Pancreas (tissue), 10 donors: ENCODE data around the gene NACC2. TPM values are rescaled to one million over a fixed set of nuclear protein-coding genes. Genes with fewer than 3 reads are reported as not detected.
A peak's percentile ranks its signal among the peaks of the same experiment; 100 is the strongest.

Experiments
- ATAC-seq, 4 donors: fragments of 200-7000 bp; cut with Tn5 transposase; one replicate each; pipeline versions ENCODE4 v1.8.0 to v1.9.1; 2020; ENCODE audit warnings: mild to moderate bottlenecking in 4 of 4, moderate library complexity in 4 of 4
- DNase-seq, 6 donors: peaks; one replicate each; pipeline ENCODE4 v3.0.0-alpha.2; 2020
- FAIRE-seq: peaks from 2 replicates; lab custom pipeline; 2012; peaks lifted over from hg19 to GRCh38; lab: Jason Lieb, UNC
- H3K27ac ChIP-seq, 4 donors: fragments of 200-600 bp; sonication (generic); 1 replicate in 3 of 4; 2 replicates in 1 of 4; pipeline versions ENCODE4 v1.5.0 to v1.8.0; 2020
- H3K27me3 ChIP-seq, 4 donors: fragments of 200-600 bp; one replicate each; pipeline ENCODE4 v1.8.0; 2021
- H3K36me3 ChIP-seq, 3 donors: fragments of 200-600 bp; sonication (generic) in 1 of 3; one replicate each; pipeline versions ENCODE4 v1.5.0 to v1.8.0; 2020 to 2021
- H3K4me1 ChIP-seq, 3 donors: fragments of 200-600 bp; one replicate each; pipeline ENCODE4 v1.8.0; 2021
- H3K4me3 ChIP-seq, 4 donors: fragments of 200-600 bp; sonication (generic) in 2 of 4; one replicate each; pipeline versions ENCODE4 v1.5.0 to v1.8.0; 2020 to 2021
- H3K9me3 ChIP-seq, 4 donors: fragments of 200-600 bp; one replicate each; pipeline ENCODE4 v1.8.0; 2021
- CTCF ChIP-seq, 4 donors: fragments of 200-600 bp; sonication (generic) in 3 of 4; IDR thresholded peaks; one replicate each; pipeline versions ENCODE4 v1.5.0 to v1.8.0; 2021; ENCODE audit warnings: antibody characterized with exemption in 4 of 4
- WGBS, 2 donors: extraction: QIAGEN DNeasy Blood & Tissue Kit; methylation state at CpG; one replicate each; pipeline ENCODE4 v1.1.7; 2013; 5-methylcytosine and 5-hydroxymethylcytosine counted together
- intact Hi-C, 3 donors: fragments of 100-400 bp; cut with DNase I; formaldehyde crosslinking; loops; one replicate each; pipeline versions ENCODE4 v1.11.1 to v1.14.2; 2022
- polyA plus RNA-seq, 2 donors: library from polyadenylated mRNA; stranded (reverse); fragments of 200-250 nt; gene quantifications; one replicate each; pipeline ENCODE4 v1.2.3, GENCODE V29; 2013
- total RNA-seq, 6 donors: library from RNA; stranded (reverse); fragmentation: NEBNext Ultra II Directional in 4 of 6; extraction: Animal tissue kit (Norgen Biotek cat#: 25700) in 4 of 6; gene quantifications; one replicate each; pipeline versions ENCODE4 v1.2.1 to v1.2.4, GENCODE V29; 2021 to 2023
- donor health status: healthy with polysubstance abuse.
- donor health status: DM: no; HTN: no; CAD: no; lungs with moderate emphysema.
- donor health status: DM: no; HTN: no; CAD: no.
- donor health status: control.
- donor health status: control.
- donor health status: Bipolar disorder and iron deficiency.
- donor health status: DM: yes; HTN: yes; CAD: no.
- donor health status: DM: no; HTN: no; CAD: no.
- donor health status: DM: no; HTN: no; CAD: no.
- donor health status: DM: yes; HTN: yes; CAD: no.

The NACC2 gene
- total and polyA plus RNA-seq, 8 donors: 4.3 to 12.4 (median 8.2) TPM

GRCh38 chr9:136142414-136142796, 47.3 kb upstream of the NACC2 start:
- ATAC-seq (no peak), FAIRE-seq (no peak), DNase-seq (peak in 1 of 6 donors; percentile 35)
- no peak overlapping the region for H3K27ac ChIP-seq
- peaks cover 0 to 2% (median 0%) of the 10 kb centered on the region in 3 donors for H3K4me1 ChIP-seq
- H3K4me3 ChIP-seq: no peak overlapping the region
- no peaks in the 10 kb centered on the region for H3K27me3 ChIP-seq
- WGBS, 2 donors: 60 to 64% methylated on average over 3 to 6 of the region's 6 CpGs
- TF ChIP-seq CTCF (IDR thresholded peaks at IDR 0.05): no peak
- intact Hi-C loops: loop anchor here in 1 of 3 donors (10.0 kb wide), 1 partner anchor 142 kb away; no protein-coding TSS in a partner anchor
- H3K36me3 ChIP-seq: no peaks in the 10 kb centered on the region
- H3K9me3 ChIP-seq: no peaks in the 10 kb centered on the region

GRCh38 chr9:136141682-136142413, 46.8 kb upstream of the NACC2 start:
- intact Hi-C loops: loop anchor here in 1 of 3 donors (10.0 kb wide), 1 partner anchor 143 kb away; no protein-coding TSS in a partner anchor
- 80 to 85% methylated on average over 19 of the region's 19 CpGs for WGBS, 2 donors
- peak in 2 of 6 donors; percentile 55 to 58 for DNase-seq

GRCh38 chr9:136140966-136141365, 45.9 kb upstream of the NACC2 start:
- TF ChIP-seq CTCF (IDR thresholded peaks at IDR 0.05): no peak
- no peak overlapping the region for H3K27ac ChIP-seq
- peaks cover 0 to 5% (median 4%) of the 10 kb centered on the region in 3 donors for H3K4me1 ChIP-seq
- H3K9me3 ChIP-seq: no peaks in the 10 kb centered on the region
- no peak overlapping the region for H3K4me3 ChIP-seq
- DNase-seq: peak in 1 of 6 donors; percentile 10
- intact Hi-C loops: loop anchor here in 1 of 3 donors (10.0 kb wide), 1 partner anchor 144 kb away; no protein-coding TSS in a partner anchor
- no peaks in the 10 kb centered on the region for H3K27me3 ChIP-seq
- 77 to 81% methylated on average over 14 of the region's 14 CpGs for WGBS, 2 donors
- ATAC-seq: peak in 1 of 4 donors; percentile 27
- no peak for FAIRE-seq
- no peaks in the 10 kb centered on the region for H3K36me3 ChIP-seq

More at GRCh38 chr9:136141682-136142413, 46.8 kb upstream of the NACC2 start:
- no peak for TF ChIP-seq CTCF (IDR thresholded peaks at IDR 0.05)
- Histone ChIP-seq H3K4me1 (peaks cover 0 to 5% (median 3%) of the 10 kb centered on the region in 3 donors), H3K27ac (no peak overlapping the region), H3K36me3 (no peaks in the 10 kb centered on the region), H3K4me3 (no peak overlapping the region), H3K9me3 (no peaks in the 10 kb centered on the region), H3K27me3 (no peaks in the 10 kb centered on the region)
- FAIRE-seq (no peak), ATAC-seq (no peak)

GRCh38 chr9:136140046-136140445, 45.0 kb upstream of the NACC2 start:
- Histone ChIP-seq H3K4me1 (peaks cover 0 to 5% (median 4%) of the 10 kb centered on the region in 3 donors), H3K9me3 (no peaks in the 10 kb centered on the region), H3K27me3 (no peaks in the 10 kb centered on the region), H3K36me3 (no peaks in the 10 kb centered on the region), H3K27ac (no peak overlapping the region), H3K4me3 (no peak overlapping the region)
- FAIRE-seq: no peak
- no peak for TF ChIP-seq CTCF (IDR thresholded peaks at IDR 0.05)
- intact Hi-C loops: loop anchor here in 1 of 3 donors (10.0 kb wide), 1 partner anchor 145 kb away; no protein-coding TSS in a partner anchor
- WGBS, 2 donors: 79 to 83% methylated on average over 5 of the region's 5 CpGs
- DNase-seq: no peak
- ATAC-seq: no peak

GRCh38 chr9:136138566-136138965, 43.5 kb upstream of the NACC2 start:
- intact Hi-C loops: no loop called here

More at GRCh38 chr9:136138566-136138965, 43.5 kb upstream of the NACC2 start:
- H3K36me3 ChIP-seq: no peaks in the 10 kb centered on the region
- 31 to 40% methylated on average over 9 of the region's 9 CpGs for WGBS, 2 donors
- FAIRE-seq: no peak
- H3K27me3 ChIP-seq: no peaks in the 10 kb centered on the region
- peaks cover 3 to 8% (median 4%) of the 10 kb centered on the region in 3 donors for H3K4me1 ChIP-seq
- no peak for ATAC-seq
- no peak overlapping the region for H3K27ac ChIP-seq
- H3K9me3 ChIP-seq: no peaks in the 10 kb centered on the region
- TF ChIP-seq CTCF (IDR thresholded peaks at IDR 0.05): peak in 1 of 4 donors; percentile 10
- DNase-seq: peak in 2 of 6 donors; percentile 17 to 57
- H3K4me3 ChIP-seq: no peak overlapping the region
